GM18517 (cell line): ENCODE measurements around the gene ATP11A.

ENCODE experiments used
- ATAC-seq: cut with Tn5 transposase; IDR thresholded peaks from one replicate; pipeline ENCODE4 v1.9.1; 2021; ENCODE audit warnings: mild to moderate bottlenecking, moderate library complexity; ENCODE audit not compliant: unreplicated experiment

Gene ATP11A

DNA sequence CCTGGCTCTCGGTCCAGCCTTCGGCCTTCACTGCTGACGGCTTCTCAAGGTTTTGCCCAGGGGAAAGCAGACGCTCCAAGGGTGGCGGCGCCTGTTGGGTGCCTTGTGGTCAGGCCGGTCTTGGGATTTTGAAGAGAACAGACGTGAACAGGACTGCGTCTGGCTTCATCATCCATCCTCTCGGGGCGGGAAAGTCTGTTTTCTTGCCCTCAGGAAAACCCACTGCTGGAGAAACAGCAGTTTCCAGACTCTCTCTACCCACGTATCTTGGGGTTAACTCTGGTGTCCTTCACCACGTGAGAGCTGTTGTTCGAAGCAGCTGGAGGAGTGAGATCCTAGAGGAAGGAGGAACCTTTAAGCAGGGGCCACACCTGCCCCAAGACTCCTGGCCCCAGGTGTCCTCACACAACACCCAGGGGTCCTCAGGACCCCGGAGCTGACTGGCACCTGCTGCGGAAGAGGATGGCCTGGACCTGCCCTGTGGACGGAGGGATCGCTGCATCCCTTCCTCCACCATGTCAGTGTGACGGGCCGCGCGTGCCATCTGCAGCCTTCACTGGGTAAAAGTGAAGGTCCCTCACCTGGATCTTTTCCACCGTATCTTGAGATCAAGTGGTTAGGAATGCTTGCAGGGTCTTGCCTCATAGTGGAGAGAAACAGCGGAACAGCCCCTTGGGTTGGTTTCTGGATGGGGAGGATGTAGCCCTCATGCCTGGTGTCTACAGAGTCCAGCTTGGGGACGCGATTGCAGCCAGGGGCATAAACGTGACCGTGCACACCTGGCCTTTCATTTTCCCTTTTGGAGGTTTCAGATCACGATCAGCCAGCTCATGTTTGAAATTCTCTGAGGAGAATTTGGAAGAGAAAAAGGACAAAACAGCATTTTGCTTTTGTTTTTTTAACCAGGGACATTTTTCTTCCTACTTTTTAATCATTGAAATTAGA, 209.7 kb downstream of the ATP11A start:
- no peak for ATAC-seq

DNA sequence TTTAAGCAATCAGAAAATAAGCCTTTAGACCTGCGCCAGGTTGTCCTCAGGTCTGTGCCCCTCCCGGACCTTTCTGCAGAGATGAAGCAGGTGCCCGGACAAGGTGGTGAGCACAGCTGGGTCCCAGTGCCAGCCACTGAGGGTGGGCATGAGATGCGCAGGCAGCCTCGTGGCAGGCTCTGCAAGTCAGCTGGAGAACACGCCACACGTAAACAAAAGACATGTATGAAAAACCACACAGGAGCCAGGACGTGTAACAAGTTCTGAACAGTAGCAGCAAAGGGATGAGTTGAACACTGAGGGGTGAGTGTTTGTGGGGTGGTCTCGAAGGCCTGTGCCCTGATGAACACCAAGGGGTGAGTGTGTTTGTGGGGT, 210.4 kb downstream of the ATP11A start:
- ATAC-seq, result no peak

DNA sequence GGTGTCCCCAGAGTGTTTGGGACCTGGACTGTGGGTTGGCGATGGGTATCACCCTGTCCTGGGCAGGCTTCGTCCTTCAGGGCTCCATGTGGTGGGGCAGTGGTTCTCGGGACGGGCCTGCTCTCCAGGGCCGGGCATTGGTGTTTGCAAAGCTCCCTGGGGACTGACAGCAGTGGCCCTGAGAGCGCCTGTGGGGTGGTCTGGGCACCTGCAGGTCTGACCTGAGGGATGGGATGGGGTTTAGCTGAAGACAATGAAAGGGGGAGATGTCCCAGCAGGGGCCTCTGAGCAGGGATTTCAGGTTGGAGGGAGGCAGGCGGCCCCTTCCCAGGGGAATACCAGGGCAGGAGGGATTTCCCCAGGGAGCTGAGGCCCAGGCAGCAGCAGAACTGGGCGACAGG, 210.9 kb downstream of the ATP11A start:
- ATAC-seq, result no peak

DNA sequence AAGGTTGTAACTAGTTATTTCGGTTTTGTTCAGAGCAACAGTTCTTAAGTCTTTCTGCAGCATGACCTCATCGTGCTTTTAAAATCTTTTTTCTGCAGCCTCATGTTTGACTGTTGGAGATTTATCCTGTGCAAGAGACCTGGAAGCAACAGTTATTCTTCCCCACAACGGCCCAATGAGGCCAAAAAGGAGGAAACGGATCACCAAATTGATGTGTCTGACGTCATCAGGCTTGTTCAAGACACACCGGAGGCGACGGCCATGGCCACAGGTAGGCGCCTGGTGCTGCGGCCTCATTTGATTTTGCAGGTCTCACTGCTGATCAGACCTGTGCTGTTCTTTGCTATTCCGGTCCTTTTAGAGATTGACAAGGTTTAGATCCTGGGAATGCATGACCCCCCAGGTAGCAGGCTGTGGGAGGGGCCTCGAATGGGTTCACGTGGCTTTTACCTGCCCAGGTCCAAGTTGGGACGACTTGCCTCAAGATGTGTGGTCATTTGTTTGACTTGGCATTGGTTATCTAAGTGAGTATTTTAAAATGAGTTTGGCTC, 212.3 kb downstream of the ATP11A start:
- no peak for ATAC-seq

DNA sequence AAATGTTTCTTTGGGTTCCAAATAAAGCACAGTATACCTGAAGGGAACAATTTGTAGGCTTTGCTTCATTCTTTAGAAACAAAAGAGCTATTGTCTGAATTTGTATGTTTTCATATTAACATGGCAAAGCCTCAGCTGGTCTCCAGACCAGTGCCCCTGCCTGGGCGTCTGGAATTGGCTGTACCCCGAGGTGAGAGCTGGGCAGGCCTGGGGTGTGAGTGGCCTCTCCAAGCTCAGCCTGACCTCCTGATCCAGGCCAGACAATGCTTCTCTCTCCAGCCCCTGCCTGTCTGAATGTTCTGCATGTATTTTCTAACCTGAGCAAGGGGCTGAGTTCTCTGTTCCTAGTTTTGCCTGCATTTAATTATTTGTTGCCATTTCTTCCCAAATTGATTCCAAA, 212.8 kb downstream of the ATP11A start:
- ATAC-seq, result no peak

DNA sequence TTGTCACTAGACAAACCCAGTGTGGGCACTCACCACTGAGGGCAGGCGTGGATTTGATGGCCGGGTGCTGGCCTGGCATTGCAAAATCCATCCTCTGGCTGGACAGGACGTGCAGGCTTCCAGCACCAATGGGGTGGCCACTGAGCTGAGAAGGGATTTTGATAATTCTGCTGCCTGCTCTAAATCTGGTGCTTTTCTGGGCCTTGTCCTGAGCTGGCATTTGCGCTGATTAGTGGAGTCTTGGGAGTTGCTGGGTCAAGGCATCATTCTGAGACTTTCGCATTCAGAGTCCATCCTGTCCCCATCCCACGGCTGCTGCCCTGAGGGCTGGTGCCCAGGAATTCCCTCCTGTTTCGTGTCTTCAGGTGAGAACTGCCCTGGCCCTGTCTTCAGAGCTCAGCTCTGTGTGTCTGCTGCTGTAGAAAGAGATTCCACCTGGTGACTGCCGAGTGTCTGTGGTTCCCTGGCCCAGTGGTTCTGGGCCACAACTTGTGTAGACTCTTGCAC, 213.3 kb downstream of the ATP11A start:
- ATAC-seq, result no peak

DNA sequence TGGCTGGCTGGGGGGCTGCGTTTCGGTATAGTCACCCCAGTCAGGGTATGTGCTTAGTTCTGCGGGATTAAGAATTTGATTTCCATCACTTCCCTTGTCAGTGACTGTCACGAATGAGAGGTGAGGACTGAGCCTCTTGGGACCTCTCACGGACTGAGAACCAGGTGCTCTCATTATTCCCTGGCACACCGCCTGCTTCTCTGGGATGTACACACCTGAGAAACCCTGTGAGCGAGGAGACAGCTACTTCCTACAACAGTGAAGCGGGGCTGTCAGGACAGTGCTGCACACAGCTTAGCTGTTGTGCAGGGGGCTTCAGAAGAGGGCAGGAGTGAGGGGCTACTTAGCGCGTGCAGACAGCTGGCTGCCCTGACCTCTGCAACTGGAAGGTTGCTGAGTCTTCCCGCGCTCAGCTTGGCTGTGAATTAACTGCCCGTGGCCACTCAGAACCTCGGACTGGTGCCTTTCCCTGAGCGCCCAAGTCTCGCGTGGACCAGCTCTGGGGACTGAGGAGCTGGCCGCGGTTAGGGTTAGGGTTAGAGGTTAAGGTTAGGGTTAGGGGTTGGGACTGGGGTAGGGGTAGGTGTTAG, 213.9 kb downstream of the ATP11A start:
- no peak for ATAC-seq

DNA sequence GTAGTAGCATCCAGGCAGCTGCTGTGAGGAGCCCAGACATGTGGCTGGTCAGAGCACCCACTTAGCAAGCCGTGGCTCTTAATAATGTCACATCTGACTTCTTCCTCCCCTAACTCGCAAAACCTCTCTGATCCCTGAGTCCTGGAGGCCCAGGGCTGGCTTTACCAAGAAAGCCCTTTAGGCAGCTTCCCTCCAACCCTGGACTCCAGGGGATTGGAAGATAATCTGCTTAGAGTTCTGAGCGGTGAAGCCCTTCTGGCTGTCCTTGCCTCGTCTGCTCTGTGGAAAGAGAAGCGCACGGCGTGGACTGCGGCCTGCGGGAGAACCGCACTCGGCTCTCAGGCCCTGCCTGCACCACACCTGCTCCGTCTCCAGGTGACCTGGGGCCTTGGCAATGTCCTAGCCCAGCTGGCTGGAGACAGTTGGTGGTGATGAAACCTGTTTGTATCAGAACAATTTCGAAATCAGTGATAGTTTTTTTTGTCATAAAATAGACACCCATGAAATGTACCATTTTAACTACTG, 214.7 kb downstream of the ATP11A start:
- ATAC-seq, result no peak

DNA sequence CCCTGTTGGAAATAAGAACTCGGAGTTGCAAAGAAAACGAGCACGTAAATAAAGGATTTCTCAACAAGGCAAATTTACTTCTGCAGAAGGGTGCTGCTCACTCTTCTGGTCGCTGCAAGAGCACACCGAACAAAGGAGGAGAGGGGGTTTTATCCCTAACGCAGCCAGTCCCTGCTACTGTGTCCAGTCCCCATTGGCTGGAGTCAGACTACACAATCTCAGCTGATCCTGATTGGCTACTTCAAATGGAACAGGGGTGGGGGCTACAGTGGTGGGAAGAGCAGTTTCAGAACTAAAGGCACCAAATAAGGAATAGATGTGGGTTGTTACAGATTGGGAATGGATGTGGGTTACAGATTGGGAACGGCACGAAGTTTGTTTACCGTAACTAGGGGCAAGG, 215.2 kb downstream of the ATP11A start:
- ATAC-seq, result no peak

DNA sequence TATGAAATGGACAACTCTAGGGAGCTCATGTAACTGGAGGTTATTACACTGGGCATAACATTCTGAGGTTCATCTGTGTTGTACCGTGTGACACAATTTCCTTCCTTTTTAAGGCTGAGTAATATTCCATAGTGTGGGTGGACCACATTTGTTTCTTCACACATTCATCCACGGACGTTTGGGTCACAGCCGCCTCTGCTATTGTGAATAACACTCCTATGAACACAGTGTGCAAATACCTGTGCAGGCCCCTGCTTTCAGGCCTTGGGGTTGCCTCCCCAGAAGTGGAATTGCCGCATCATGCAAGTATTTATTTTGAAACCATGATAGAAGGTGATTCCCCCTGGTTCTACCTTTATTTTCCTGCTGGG, 215.8 kb downstream of the ATP11A start:
- ATAC-seq, result no peak

DNA sequence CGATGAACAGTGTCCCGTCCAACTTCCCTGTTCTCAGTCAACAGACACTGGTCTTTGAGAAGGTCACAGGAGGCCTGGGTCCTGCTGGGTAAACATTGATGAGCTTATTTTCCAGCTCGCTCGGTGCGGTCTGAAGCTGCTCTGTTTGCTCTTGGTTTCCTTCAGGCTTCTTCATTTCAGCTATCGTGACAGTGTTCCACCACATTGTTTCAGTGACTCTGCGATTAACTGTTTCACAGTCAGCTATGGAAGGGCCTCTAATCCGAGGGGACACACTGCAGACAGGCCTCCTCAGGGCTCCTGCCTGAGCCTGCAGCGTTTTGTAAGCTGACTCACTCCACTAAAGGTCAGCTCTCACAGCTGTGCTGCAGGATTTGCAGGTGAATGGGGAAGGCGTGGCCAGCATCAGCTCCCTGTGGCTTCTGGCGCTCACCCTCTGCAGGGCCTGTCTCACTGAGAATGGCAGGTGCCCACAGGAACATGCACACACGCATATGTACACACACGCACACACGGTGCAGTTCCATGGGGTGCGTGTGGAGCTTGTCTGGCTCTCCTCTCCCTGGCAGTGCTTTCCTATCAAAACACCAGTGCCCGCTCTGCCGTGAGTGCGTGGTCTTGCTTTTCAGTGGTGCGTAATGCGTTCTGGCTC, 216.3 kb downstream of the ATP11A start:
- no peak for ATAC-seq

DNA sequence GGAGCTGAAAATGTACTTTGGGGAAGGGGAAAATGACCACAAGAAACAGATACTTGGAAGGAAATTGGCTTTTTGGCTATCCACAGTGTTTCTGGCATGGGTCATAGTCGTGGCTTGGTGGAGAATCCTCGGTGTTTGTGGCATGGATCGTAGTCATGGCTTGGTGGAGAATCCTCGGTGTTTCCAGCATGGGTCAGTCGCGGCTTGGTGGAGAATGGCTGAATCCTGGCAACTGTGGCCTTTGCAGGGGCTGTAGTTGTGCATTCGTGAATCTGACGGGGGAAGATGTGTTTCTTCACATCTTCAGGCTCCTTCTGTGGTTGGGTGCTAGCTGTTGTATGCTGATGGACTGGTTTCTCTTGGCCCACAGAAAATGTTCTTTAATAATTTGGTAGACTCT, 217.4 kb downstream of the ATP11A start:
- no peak for ATAC-seq

DNA sequence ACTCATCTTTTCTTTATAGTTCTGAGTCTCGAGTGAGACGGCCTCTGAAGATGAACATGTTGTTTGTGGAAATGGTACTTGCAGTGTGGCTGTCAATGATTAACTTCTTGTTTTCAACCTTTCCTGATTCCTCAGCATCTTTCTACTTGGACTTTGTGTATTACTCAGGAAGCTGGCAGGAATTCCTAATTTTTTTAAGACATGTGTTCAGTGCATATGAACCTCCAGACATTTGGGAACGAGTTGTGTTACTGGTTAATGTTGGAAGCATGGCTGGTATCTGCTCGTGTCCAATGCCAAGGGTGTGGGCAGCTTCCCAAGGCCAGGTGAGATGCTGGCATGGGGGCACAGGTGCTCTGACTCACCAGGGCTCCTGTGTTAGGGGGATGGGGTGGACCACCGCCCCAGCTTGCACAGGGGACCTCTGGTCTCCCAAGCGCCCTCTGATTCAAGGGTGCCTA, 218.1 kb downstream of the ATP11A start:
- no peak for ATAC-seq

DNA sequence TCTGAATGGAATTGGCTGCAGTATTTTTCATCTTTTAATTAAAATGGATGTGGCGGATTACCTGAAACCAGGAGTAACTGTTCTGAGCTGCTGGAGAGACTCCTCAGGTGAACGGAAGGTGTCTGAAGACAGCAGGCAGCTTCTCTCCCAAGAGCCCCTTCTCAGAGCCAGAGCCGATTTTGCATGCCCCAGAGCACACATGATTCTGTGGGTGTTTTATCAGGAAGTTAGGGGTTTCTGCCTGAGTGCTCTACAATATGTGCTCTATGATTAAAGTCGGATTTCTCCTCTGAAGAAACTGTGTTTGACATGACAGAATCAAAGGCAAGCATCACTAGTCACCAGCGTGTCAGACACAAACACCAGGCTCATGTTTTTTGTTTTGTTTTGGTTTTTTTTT, 218.5 kb downstream of the ATP11A start:
- ATAC-seq, result no peak

DNA sequence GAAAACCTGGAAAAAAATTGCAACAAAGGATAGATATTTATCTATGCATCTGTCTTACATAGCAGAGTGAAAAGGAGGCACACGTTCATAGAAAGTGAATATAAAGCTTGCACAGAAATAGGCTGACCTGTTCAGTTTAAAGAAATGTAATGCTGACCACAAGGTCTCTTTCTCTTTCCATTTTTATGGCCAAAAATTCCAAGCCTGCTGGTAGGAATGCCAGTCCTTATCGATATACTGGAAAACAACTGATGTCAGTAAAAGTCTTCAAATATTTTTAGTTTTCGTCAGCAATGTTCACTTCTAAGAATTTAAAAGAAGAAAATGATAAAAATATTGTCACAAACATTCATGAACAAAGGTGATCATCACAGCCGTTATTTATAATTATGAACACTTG, 220.2 kb downstream of the ATP11A start:
- no peak for ATAC-seq

DNA sequence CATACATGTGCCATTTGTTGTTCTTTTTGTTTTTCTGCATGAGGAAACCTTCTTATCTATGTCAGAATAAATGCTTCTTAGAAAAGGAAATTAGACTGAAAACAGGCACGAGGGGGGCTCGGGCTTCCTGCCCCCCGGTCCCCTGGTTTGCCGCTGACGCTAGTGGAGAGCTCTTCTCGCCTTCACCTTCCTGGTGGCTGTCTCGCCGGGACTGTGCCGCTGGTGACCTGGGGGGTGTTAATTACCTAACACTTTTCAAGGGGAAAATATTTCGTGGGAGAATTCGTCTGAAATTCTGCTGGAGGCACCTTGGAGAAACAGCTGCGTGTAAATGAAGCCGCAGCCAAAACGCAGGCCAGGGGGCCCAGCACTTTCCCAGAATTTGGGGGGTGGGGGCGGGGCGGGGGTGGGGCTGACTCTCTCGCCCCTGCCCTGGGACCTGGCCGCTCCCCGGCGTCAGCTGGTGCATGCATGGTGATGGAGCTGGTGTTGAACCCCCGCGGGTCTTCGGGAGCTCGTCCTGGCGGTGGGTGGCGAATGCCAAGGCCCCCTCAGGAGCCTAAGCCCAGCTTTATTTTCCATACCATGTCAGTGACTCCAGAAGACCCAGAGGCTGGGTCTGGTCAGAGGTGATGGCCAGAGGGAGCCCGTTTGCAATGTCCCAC, 220.9 kb downstream of the ATP11A start:
- ATAC-seq, result no peak

DNA sequence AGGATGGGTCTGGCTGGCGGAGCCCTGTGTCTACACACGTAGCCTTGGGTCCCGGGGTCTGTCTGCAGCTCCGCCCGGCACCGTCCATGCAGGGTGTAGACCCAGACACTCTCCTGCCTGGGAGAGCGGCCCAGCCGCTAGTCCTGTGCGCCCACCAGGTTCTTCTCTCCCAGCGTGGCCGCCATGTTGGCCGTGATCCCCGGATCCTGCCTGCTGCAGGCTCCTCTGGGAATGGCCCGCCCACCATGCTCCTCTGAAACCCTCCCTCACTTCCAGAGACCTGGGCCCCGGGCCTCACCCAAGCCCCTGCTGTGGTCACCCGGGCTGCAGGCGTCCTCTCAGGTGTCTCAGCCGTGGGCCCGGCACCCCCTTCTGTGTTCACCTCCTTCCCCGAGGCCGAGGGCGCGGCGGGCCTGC, 221.5 kb downstream of the ATP11A start:
- no peak for ATAC-seq

DNA sequence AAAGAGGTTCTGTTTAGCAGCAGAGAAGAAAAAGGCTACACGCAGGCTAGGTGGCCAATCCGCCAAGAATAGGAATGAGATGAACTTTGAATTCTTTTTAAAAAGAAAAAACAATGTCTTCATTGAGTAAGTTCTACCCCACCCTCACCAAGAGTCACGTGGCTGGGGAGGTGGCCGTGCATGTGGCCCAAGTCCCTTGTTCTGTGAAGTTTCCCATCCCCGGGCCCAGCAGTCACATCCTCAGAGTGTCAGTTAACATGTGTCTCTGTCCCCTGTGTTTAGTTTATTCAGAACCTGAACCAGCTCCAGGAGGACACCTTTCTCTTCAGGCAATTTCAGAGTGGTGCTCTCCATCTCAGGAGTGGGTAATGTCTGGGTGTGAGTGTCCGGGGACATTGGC, 222.0 kb downstream of the ATP11A start:
- no peak for ATAC-seq

DNA sequence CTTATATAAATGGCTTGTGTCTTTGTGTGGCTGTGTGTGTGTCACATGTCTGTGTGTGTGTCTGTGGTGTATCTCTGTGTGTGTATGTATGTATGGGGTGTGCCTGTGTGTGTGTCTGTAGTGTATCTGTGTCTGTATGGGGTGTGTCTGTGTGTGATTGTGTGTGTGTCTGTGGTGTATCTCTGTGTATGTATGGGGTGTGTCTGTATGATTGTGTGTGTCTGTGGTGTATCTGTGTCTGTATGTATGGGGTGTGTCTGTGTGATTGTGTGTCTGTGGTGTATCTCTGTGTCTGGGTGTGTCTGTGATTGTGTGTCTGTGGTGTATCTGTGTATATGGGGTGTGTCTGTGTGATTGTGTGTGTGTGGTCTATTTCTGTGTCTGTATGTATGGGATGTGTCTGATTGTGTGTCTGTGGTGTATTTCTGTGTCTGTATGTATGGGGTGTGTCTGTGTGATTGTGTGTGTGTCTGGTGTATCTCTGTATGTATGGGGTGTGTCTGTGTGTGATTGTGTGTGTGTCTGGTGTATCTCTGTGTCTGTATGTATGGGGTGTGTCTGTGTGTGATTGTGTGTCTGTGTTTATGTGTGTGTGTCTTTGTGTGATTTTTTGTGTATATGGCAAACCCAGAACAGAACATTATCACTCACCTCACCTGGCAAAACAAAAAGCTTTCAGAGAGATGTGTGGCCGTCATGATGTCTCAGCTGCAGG, 223.0 kb downstream of the ATP11A start:
- ATAC-seq, result no peak

DNA sequence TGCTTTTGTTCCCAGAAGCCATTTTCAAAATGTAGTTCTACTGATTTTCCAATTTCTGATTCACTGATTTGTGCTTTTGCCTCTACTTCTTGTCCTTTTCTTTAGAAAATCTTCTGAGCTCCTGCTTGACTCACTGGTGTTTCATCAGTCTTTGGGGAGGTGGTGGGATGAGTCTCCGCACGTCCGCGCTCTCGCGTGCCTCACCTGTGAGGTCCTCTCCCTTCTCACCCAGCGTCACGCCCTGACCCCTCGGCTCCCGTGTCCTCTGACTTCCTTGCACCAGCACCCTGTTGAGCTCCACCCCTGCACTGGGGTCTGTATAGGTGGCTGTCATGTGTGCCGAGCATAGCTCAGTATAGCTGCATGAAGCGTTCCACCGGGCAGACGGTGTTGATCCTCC, 226.5 kb downstream of the ATP11A start:
- ATAC-seq, result no peak
